ENCODE data around the gene EXOC3. TPM values are rescaled to one million over a fixed set of nuclear protein-coding genes. Genes with fewer than 3 reads are reported as not detected.

Gene EXOC3
- total RNA-seq, 1 donor from 2014 or later, result 23.8 TPM

GRCh38 chr5:465591-466403 is 22.8 kb downstream of the EXOC3 start:
- DNase-seq (ENCODE audit: low read depth), result no peak
- no peak overlapping the region for H3K4me3 ChIP-seq (ENCODE audit: low read depth, low read length)
- TF ChIP-seq CTCF (conservative IDR thresholded peaks at IDR 0.05; ENCODE audit: low read depth, low read length), result no peak

GRCh38 chr5:466661-467310 is 23.8 kb downstream of the EXOC3 start:
- TF ChIP-seq CTCF (conservative IDR thresholded peaks at IDR 0.05; ENCODE audit: low read depth, low read length), result no peak
- H3K4me3 ChIP-seq (ENCODE audit: low read depth, low read length), result no peak overlapping the region
- DNase-seq (ENCODE audit: low read depth), result no peak

- TF ChIP-seq CTCF (conservative IDR thresholded peaks at IDR 0.05; ENCODE audit: low read depth, low read length), result no peak
- no peak overlapping the region for H3K4me3 ChIP-seq (ENCODE audit: low read depth, low read length)
Measured at GRCh38 chr5:468401-468800, 25.4 kb downstream of the EXOC3 start.

GRCh38 chr5:469752-470483 is 26.9 kb downstream of the EXOC3 start:
- DNase-seq (ENCODE audit: low read depth), result no peak
- no peak overlapping the region for H3K4me3 ChIP-seq (ENCODE audit: low read depth, low read length)
- no peak for TF ChIP-seq CTCF (conservative IDR thresholded peaks at IDR 0.05; ENCODE audit: low read depth, low read length)

More at GRCh38 chr5:468401-468800, 25.4 kb downstream of the EXOC3 start:
- no peak for DNase-seq (ENCODE audit: low read depth)

GRCh38 chr5:470961-471749 is 28.2 kb downstream of the EXOC3 start:
- DNase-seq (ENCODE audit: low read depth), result no peak
- H3K4me3 ChIP-seq (ENCODE audit: low read depth, low read length), result no peak overlapping the region
- no peak for TF ChIP-seq CTCF (conservative IDR thresholded peaks at IDR 0.05; ENCODE audit: low read depth, low read length)

GRCh38 chr5:471750-472058 is 28.7 kb downstream of the EXOC3 start:
- peak overlapping the region; percentile 66 for H3K4me3 ChIP-seq (ENCODE audit: low read depth, low read length)
- no peak for TF ChIP-seq CTCF (conservative IDR thresholded peaks at IDR 0.05; ENCODE audit: low read depth, low read length)
- no peak for DNase-seq (ENCODE audit: low read depth)

Data from epithelial cell of proximal tubule (primary cell).